Thoracic aorta (tissue), 2 donors: Measurements from ENCODE around the gene PRSS3. TPM values are rescaled to one million over a fixed set of nuclear protein-coding genes. Genes with fewer than 3 reads are reported as not detected.
"Not testable (repeated sequence)": the region's sequence is repeated elsewhere in the genome, so short reads cannot be mapped to it uniquely, and the experiment has no call there.

ENCODE experiments used
- ATAC-seq: fragments of 150-250 bp; one replicate; pipeline ENCODE4 v1.8.0; 2017; ENCODE audit warnings: low read depth; ENCODE audit not compliant: insufficient number of reproducible peaks, low FRiP score
- DNase-seq: peaks from one replicate; pipeline ENCODE4 v3.0.0-alpha.2; 2020; ENCODE audit warnings: low spot score
- H3K27ac ChIP-seq, 2 donors: fragments of 200-600 bp; sonication (generic); 1 replicate in 1 of 2; 2 replicates in 1 of 2; pipeline ENCODE4 v1.5.1; 2016; ENCODE audit warnings: mild to moderate bottlenecking in 2 of 2, moderate library complexity in 2 of 2
- H3K27me3 ChIP-seq: fragments of 200-600 bp; sonication (generic); replicated peaks from 2 replicates; pipeline ENCODE4 v1.6.0; 2016; ENCODE audit warnings: mild to moderate bottlenecking; ENCODE audit not compliant: insufficient read depth
- H3K36me3 ChIP-seq: fragments of 200-600 bp; sonication (generic); one replicate; pipeline ENCODE4 v1.5.1; 2016
- H3K4me1 ChIP-seq, 2 donors: fragments of 200-600 bp; sonication (generic); 1 replicate in 1 of 2; 2 replicates in 1 of 2; pipeline versions ENCODE4 v1.5.1 to v1.6.0; 2016; ENCODE audit warnings: low read depth in 2 of 2, mild to moderate bottlenecking in 1 of 2; ENCODE audit not compliant: control insufficient read depth in 1 of 2
- H3K4me3 ChIP-seq: fragments of 200-600 bp; sonication (generic); 2 replicates; pipeline ENCODE4 v1.5.1; 2016; ENCODE audit warnings: mild to moderate bottlenecking
- H3K9me3 ChIP-seq: fragments of 200-600 bp; sonication (generic); 2 replicates; pipeline ENCODE4 v1.5.1; 2016
- total RNA-seq, 2 donors: library from RNA; depleted of rRNA; stranded (reverse); fragments of >200 nt; gene quantifications; one replicate each; pipeline versions ENCODE4 v1.1.0 to v1.2.3, GENCODE V29; 2016
- TF ChIP-seq, protein P1 (sequence below): fragments of 200-600 bp; sonication (generic); IDR thresholded peaks from one replicate; pipeline ENCODE4 v1.5.1; 2019; ENCODE audit warnings: antibody characterized with exemption

The PRSS3 gene
- total RNA-seq, 2 donors from 2014 or later = 1.1 TPM; not detected in 1

DNA sequence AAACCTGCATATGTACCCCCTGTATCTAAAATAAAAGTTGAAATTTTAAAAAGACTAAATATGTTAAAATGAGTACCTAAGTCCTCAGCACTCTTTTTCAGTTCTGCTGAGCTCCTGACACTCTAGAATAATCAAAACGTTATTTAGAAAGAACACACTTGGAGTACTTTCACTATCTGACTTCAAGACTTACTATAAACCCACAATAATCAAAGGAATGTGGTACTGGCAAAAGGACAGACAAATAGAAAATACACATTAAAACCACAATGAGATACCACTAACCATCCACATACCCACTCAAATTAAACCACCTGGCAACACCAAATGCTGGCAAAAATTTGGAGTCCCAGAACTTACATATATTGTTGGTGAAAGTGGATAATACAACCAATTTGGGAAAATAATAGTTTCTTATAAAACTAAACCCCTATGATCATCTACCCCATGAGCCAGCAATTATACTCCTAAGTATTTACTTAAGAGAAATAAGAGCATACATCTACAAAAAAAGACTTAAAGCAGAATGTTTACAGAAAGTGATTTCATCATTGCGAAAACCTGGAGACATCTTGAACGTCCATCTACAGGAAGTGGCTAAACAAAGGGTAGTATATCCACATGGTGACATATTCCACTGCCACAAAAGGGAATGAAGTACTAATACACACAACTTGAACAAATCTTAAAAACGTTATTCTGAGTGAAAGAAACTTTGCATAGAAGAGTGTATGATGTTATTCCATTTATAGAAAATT, 12.8 kb upstream of the PRSS3 start:
- no peaks in the 10 kb centered on the region for H3K9me3 ChIP-seq
- H3K27me3 ChIP-seq = no peaks in the 10 kb centered on the region
- TF ChIP-seq, protein P1, sequence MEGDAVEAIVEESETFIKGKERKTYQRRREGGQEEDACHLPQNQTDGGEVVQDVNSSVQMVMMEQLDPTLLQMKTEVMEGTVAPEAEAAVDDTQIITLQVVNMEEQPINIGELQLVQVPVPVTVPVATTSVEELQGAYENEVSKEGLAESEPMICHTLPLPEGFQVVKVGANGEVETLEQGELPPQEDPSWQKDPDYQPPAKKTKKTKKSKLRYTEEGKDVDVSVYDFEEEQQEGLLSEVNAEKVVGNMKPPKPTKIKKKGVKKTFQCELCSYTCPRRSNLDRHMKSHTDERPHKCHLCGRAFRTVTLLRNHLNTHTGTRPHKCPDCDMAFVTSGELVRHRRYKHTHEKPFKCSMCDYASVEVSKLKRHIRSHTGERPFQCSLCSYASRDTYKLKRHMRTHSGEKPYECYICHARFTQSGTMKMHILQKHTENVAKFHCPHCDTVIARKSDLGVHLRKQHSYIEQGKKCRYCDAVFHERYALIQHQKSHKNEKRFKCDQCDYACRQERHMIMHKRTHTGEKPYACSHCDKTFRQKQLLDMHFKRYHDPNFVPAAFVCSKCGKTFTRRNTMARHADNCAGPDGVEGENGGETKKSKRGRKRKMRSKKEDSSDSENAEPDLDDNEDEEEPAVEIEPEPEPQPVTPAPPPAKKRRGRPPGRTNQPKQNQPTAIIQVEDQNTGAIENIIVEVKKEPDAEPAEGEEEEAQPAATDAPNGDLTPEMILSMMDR = no peak
- DNase-seq (no peak), ATAC-seq (no peak)
- H3K27ac ChIP-seq = no peak overlapping the region
- no peaks in the 10 kb centered on the region for H3K36me3 ChIP-seq
- peaks cover 0 to 2% of the 10 kb centered on the region in 2 donors for H3K4me1 ChIP-seq
- H3K4me3 ChIP-seq = no peak overlapping the region

DNA sequence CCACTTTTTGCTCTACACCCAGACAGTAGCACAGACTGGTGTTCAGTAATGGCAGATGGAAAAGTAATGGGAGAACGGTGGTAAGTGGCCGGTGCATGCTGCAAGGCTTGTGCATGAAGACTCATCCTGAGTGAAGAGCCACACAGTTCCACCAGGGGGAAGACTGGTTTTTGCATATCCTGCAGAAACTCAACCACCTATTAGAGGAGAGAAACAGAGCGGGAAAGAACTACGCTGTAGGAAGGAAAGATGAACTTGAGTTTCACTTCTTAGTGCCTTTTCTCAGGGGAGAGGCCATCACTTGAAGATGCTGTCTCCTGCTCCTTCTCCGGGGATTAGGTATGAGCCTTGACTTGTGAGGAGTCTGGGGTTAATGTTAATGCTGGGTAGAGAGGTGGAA, 9.4 kb upstream of the PRSS3 start:
- TF ChIP-seq, protein P1 = no peak
- Histone ChIP-seq H3K4me3 (no peak overlapping the region), H3K36me3 (no peaks in the 10 kb centered on the region), H3K27me3 (no peaks in the 10 kb centered on the region), H3K9me3 (no peaks in the 10 kb centered on the region), H3K27ac (no peak overlapping the region), H3K4me1 (peaks cover 0 to 11% of the 10 kb centered on the region in 2 donors)
- ATAC-seq = no peak
- DNase-seq = no peak

DNA sequence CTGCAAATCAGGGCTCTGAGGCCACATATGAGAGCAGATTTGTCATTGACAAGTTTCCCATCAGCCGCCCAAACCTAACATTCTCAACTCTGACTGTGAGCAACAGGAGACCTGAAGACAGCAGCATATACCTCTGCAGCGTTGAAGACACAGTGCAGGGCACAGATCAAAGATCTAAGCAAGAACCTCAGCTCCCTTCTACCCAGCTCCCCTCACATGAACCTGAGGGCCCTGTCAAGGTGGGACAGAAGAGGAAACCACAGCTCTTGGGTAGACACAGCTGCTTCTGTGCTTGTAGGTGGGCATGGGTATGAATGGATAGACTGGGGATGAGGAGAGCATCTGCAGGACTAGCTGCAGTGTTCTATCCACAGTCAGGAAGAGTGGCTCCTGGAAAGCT, 8.7 kb upstream of the PRSS3 start:
- no peak overlapping the region for H3K27ac ChIP-seq
- no peaks in the 10 kb centered on the region for H3K36me3 ChIP-seq
- H3K27me3 ChIP-seq = no peaks in the 10 kb centered on the region
- TF ChIP-seq, protein P1 = no peak
- ATAC-seq (no peak), DNase-seq (no peak)
- peaks cover 0 to 11% of the 10 kb centered on the region in 2 donors for H3K4me1 ChIP-seq
- H3K4me3 ChIP-seq = no peak overlapping the region
- H3K9me3 ChIP-seq = no peaks in the 10 kb centered on the region

DNA sequence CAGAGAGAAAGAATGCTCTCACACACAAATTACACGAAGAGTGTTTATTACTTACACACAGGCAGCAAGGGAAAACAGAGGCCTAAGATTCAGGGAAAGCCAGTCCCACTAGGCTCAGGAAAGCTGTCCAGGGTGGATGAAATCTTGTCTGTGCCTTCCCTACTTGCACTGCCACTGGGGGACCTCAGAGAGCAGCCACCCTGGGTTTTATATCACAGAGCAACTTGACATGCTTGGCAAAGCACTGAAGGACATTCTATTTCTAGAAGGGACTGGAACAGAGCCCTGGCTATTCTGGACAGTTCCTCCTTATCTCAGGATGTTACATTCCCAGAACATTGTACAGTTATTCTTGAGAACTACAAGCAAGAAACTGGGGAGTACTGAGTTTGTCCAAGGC, 7.5 kb upstream of the PRSS3 start:
- Histone ChIP-seq H3K36me3 (no peaks in the 10 kb centered on the region), H3K27me3 (no peaks in the 10 kb centered on the region), H3K4me3 (no peak overlapping the region), H3K4me1 (peaks cover 0 to 11% of the 10 kb centered on the region in 2 donors), H3K27ac (no peak overlapping the region), H3K9me3 (no peaks in the 10 kb centered on the region)
- ATAC-seq = no peak
- no peak for DNase-seq
- TF ChIP-seq, protein P1 = no peak

DNA sequence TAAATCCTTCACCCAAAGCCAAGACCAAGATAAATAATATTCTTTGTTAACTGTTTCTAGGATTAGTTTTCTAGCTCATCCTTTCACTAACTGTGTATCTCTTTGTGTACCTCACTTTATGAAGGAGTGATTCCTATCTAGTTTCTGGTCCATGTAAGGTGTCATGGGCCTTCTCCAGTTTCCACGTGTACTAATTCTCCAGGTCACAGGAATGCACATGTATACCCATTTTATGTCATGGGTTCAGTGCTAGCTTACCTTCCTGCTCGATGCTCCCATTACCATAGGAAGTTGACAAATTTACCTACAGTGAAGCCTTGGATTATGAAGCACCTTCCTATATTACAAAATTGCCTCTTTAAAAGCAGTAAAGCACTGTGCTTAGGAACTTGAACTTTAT, 5.9 kb upstream of the PRSS3 start:
- ATAC-seq, DNase-seq, H3K27ac ChIP-seq, H3K4me3 ChIP-seq, H3K36me3 ChIP-seq, H3K9me3 ChIP-seq, H3K27me3 ChIP-seq: not testable (repeated sequence)
- H3K4me1 ChIP-seq = peaks cover 0 to 11% of the 10 kb centered on the region in 2 donors

DNA sequence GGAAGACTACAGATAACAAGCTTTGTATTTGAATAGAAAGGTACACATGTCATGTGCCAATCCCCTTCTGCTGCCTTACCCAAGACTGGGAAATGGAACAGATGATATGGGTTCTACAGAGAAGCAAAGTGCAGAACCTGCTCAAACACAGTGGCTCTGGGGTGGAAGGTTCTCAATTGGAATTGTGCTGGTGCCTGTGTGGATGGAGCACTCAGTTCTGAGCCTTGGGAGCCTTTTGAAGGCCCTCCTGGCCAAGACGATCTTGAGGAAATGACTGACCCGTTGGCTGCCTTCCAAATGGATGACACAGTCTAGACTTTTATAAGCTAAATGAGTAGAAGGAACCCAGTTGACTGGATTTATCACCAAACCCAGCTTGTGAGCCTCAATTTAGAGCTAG, 4.2 kb upstream of the PRSS3 start:
- Histone ChIP-seq H3K4me3 (no peak overlapping the region), H3K27me3 (no peaks in the 10 kb centered on the region), H3K9me3 (no peaks in the 10 kb centered on the region), H3K27ac (no peak overlapping the region), H3K36me3 (no peaks in the 10 kb centered on the region), H3K4me1 (peaks cover 0 to 11% of the 10 kb centered on the region in 2 donors)
- TF ChIP-seq, protein P1 = no peak
- DNase-seq = no peak
- ATAC-seq = no peak

DNA sequence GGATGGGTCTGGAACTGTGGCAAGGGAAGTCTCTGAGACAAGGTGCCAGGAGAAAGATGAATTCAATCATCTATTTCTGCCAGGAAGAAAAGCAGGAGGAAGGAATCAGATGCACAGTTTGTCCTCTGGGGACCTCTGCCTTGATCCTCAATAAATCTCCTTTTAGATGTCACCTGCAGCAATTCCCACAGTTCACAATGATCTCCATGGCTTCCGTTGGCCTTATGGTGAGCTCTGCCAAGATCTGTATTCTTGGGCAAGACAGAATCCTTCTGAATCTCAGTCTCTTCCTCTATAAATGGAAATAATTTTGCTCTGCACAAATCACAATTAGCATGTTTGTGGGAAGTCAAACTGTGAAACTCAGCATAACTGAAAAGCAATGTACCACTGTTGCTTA, 1.9 kb upstream of the PRSS3 start:
- not testable (repeated sequence) for H3K27ac ChIP-seq, H3K4me3 ChIP-seq, H3K36me3 ChIP-seq, ATAC-seq, DNase-seq, H3K27me3 ChIP-seq, H3K9me3 ChIP-seq, H3K4me1 ChIP-seq
